GM21515 (cell line): ENCODE results near the gene GJD4.

ENCODE experiments used
- ATAC-seq: cut with Tn5 transposase; IDR thresholded peaks from one replicate; pipeline ENCODE4 v1.9.1; 2021; ENCODE audit not compliant: unreplicated experiment

Gene GJD4

DNA sequence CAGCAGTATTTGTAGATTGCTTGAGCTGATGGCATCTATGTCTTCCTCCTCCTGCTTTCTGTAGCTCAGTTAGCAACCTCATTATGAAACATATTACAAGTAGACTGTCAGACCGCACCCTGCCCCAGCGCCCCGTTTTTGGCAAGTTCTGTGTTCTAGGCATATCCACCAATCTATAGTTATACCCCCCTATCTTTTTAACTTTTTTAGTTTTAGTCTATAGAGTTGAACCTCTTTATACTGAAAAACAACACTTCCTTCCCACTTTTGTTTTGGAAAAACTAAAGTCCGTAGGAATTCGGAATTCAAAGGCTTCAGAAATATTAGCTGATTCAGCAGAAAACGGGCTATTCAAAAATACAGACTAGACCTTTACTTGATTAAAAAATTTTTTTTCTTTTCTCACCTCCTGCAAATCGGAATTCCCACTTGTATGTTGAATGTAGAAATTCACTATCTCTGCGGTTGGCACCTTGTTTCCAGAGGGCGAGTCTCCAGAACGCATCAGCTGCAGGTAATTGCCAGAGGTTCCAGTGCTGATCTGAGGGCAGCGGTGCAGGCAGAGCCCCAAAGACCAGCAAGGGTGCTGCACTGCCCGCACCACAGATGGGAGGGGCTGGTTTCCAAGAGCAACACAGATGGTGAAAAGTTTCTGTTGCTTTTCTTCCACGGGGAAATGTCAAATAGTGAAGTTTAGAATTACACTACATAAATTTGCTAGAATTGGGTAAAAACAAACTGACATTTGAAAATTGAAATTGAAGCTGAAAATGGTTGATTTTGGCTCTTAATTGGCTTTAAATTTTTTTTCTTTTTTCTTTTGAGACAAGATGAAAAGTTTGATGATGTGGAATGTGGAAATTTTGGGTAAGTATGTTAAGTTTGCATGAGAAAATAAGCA lies 39.2 kb downstream of the GJD4 start:
- no peak for ATAC-seq

DNA sequence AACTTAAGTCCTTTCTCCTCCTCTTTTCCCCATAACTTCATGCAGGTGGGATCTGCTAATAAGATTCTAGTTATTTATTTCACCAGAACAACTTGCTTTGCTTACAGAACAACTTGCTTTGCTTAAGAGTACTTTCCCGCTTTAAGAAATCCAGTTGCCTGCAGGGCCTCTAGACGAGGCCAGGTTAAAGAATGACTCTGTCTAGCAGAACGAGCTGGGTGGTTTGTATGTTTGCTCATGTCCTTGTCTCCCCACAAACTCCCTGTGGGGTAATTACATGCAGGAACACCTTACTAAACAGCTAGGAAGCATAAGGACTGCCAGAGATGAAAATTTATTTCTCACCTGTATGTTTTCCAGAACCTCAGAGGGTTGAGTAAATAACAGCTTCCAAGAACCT lies 45.8 kb downstream of the GJD4 start:
- no peak for ATAC-seq

- no peak for ATAC-seq
These were observed 47.7 kb downstream of the GJD4 start for GRCh38 chr10:35652824-35653223.

DNA sequence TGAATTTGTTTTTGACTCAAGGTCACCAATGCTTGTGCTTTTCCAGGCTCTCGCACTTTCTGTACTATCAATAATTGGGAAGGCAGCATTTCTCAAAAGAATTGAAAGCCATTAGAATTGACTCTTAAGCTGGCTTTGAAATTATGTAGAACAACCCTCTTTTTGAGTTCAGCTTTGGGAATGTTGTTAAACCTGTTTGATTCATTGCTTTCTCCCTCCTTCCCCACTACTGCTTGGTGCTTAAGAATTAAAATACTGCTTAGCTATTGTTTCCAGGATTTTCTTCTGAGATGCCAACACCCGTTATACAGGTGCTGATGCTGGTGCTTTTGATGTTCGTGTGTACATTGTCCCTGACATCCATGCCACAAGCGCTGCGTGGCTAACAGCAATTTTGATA lies 52.5 kb downstream of the GJD4 start:
- no peak for ATAC-seq
